ENCODE results near the gene DCTN1.
"Not testable (repeated sequence)": the region's sequence is repeated elsewhere in the genome, so short reads cannot be mapped to it uniquely, and the experiment has no call there.

The DCTN1 gene

GRCh38 chr2:74369976-74370375 lies 10.1 kb downstream of the DCTN1 start:
- no peak for DNase-seq (ENCODE audit: low spot score)

- no peak for DNase-seq (ENCODE audit: low spot score)
Measured at GRCh38 chr2:74368499-74368898, 11.6 kb downstream of the DCTN1 start.

DNA sequence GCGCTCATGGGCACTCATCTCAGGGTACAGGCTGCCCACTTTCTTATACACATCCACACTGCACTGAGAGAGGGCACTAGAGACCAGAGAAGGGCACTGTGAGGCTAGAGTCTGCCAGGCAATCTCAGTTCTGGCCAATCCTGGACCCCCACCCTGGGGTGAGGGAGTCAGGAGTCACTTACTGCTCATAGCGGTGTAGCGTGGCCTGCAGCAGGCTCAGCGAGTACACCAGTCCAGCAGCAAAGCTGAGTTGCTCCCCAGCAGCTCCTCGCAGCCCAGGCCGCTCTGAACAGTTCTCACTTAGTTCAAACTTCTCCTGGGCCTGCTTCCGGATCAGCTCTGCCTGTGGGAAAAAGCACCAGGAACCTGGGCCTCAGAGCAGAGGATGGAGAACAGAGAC lies 12.3 kb downstream of the DCTN1 start:
- DNase-seq (ENCODE audit: low spot score), result no peak

- no peak for DNase-seq (ENCODE audit: low spot score)
Measured at GRCh38 chr2:74366036-74366435, 14.1 kb downstream of the DCTN1 start.

GRCh38 chr2:74364533-74365505 lies 15.3 kb downstream of the DCTN1 start:
- no peak for DNase-seq (ENCODE audit: low spot score)

GRCh38 chr2:74361327-74361726 lies 18.8 kb downstream of the DCTN1 start:
- DNase-seq (ENCODE audit: low spot score), result no peak

- no peak for DNase-seq (ENCODE audit: low spot score)
Measured at GRCh38 chr2:74357627-74358026, 22.5 kb downstream of the DCTN1 start.

- DNase-seq (ENCODE audit: low spot score), result no peak
Measured at GRCh38 chr2:74349889-74350288, 30.2 kb downstream of the DCTN1 start.

GRCh38 chr2:74347742-74348141 lies 32.4 kb downstream of the DCTN1 start:
- no peak for DNase-seq (ENCODE audit: low spot score)

DNA sequence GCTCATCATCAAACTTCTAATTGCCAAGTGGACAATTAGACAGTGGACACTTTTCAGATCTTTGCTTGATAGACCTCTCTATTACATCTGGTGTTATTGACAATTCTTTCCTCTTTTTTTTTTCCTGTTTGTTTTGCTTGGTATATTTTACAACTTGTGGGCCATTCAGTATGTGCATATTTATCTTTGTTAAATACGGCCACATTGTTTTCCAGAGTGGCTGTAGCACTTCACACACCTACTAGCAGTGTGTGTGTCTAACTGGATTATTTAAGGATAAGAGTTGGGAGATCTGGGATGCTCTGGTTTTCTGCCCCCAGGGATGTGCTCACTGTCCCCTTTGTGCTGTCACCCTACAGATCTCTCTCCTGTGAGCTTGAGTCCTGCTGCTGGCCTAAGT lies 32.8 kb downstream of the DCTN1 start:
- no peak for DNase-seq (ENCODE audit: low spot score)

- no peak for DNase-seq (ENCODE audit: low spot score)
Measured at GRCh38 chr2:74345272-74345943, 34.7 kb downstream of the DCTN1 start.

GRCh38 chr2:74343316-74343715 lies 36.8 kb downstream of the DCTN1 start, which contains the start of gene SLC4A5:
SLC4A5 (minus strand) TSS chr2:74343416; CDS start chr2:74315023, 28,393 bp downstream.
- no peak for DNase-seq (ENCODE audit: low spot score)

- not testable (repeated sequence) for DNase-seq (ENCODE audit: low spot score)
Measured at GRCh38 chr2:74336227-74336626, 43.9 kb downstream of the DCTN1 start.

DNA sequence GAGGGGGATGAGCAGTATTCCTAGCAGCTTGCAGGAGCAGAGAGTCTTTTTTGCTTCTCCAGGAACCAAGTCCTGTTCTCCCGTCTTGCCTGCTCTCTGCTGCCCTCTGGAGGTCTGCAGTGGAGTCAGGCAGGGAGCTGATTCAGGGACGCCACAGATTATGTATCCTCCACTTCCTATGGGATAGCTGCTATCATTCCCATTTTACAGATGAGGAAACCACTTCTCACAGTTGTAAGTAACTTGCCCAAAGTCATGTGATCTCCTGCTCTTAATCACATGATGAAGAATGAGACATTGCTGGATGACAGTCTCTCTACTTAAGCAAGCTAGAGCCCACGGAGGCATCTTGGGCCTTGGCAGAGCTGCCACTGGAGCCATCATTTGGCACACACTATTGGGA lies 45.2 kb downstream of the DCTN1 start:
- DNase-seq (ENCODE audit: low spot score), result peak; percentile 74

- DNase-seq (ENCODE audit: low spot score), result no peak
Measured at GRCh38 chr2:74333896-74334586, 46.1 kb downstream of the DCTN1 start.

GRCh38 chr2:74333175-74333574 lies 46.9 kb downstream of the DCTN1 start:
- DNase-seq (ENCODE audit: low spot score), result no peak

DNA sequence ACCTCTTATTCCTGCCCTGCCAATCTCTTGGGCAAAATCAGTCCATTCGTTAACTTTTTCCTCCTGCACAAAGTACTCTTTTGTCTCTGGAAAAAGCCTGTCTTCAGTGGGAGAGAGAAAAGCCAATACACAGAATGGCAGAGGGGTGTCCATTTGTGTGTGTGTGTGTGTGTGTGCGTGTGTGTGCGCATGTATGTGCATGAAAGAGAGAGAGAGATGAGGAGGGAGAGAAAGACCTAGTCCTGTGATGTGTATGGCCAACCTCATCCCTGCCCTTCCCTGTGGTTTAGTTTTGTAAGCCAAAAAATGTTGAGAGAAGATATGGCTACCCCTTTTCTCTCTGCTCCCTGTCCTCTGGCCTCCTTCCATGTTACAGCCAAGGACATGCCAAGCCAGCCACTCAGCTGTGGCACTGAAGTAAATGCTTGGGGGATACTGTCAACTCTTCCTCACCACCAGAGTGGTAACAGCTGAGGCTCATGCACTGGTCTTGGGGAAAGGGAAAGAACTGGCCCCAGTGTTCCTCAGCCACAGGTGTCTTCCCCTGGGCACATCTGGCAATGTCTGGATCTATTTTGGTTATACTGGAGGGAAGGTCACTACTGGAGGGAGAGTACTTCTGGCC lies 47.4 kb downstream of the DCTN1 start:
- no peak for DNase-seq (ENCODE audit: low spot score)

- DNase-seq (ENCODE audit: low spot score), result no peak
Measured at GRCh38 chr2:74328573-74328972, 51.5 kb downstream of the DCTN1 start.

- DNase-seq (ENCODE audit: low spot score), result no peak
Measured at GRCh38 chr2:74328074-74328473, 52.0 kb downstream of the DCTN1 start.

DNA sequence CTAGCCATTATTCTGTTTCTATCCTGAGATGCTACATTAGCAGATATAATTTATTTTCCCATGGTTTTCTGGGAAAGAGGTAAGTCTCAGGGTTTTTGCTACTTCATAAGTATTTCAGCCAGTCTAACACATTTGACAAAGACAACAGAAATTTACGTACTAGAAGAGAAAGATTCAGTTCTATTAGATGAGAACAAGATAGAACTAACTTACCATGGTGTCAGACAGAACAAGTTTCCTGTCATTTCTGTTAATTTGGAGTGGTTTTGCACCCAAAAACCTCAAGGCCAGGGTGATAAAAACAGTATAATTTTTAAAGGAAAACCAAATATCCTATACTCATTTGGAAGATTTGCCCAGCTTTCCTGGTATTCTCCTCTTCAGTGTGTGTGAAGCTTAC lies 52.5 kb downstream of the DCTN1 start:
- no peak for DNase-seq (ENCODE audit: low spot score)

DNA sequence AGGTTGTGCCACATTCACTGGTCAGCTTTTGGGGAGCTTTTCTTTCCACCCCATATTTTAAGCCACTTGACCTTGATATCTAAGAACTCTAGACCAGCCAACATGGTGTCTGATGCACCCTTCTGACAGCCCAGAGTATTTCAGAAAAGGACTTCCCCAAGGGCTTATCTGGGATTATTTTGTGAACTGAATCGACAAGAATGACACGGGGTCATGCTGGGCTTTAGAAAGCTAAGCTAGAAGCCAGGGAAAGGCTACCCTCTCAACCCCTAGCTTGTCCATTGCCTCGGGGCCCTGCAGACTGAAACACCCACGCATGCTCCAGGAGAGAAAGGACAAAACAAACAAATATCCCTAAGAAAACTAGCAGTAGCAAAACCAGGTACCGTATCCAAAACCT lies 52.9 kb downstream of the DCTN1 start:
- no peak for DNase-seq (ENCODE audit: low spot score)

DNA sequence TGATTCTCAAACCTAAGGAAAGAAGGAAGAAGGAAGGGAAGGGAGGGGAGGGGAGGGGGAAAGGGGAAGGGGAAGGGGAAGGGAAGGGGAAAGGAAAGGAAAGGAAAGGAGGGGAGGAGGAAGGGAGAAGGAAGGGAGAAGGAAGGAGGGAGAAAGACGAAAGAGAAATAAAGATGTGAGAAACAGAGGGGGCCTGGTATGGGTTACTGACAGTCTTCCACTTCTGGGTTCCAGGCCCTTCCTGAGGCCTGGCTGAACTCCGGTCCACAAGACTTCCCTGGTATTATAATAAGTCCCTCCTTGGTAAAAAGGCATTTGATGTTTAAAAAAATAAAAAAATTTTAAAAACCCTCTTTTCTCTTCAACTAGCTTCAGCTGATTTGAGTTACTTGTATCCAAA lies 54.3 kb downstream of the DCTN1 start:
- no peak for DNase-seq (ENCODE audit: low spot score)
